NT2/D1 (cell line): ENCODE measurements around the gene SPHK1.

Source experiments
- DNase-seq: peaks from one replicate; pipeline ENCODE4 v3.0.0-alpha.2; 2011; ENCODE audit warnings: low read depth, low spot score
- H3K27me3 ChIP-seq: 2 replicates; pipeline ENCODE4 v1.6.0; 2011; ENCODE audit warnings: mild to moderate bottlenecking; ENCODE audit not compliant: insufficient read length, insufficient read depth
- H3K36me3 ChIP-seq: 2 replicates; pipeline ENCODE4 v1.6.1; 2011; ENCODE audit warnings: mild to moderate bottlenecking, low read length, mixed read lengths; ENCODE audit not compliant: insufficient read depth, insufficient read length
- H3K4me1 ChIP-seq: 2 replicates; pipeline ENCODE4 v1.5.1; 2011; ENCODE audit not compliant: insufficient read depth, insufficient read length
- H3K4me3 ChIP-seq: 2 replicates; pipeline ENCODE4 v1.5.1; 2011; ENCODE audit warnings: low read depth; ENCODE audit not compliant: insufficient read length
- H3K9ac ChIP-seq: 2 replicates; pipeline ENCODE4 v1.6.0; 2011; ENCODE audit warnings: low read depth; ENCODE audit not compliant: insufficient read length
- H3K9me3 ChIP-seq: 2 replicates; pipeline ENCODE4 v1.5.1; 2011; ENCODE audit warnings: mild to moderate bottlenecking, low read length; ENCODE audit not compliant: insufficient read depth
- SUZ12 ChIP-seq: IDR thresholded peaks from 2 replicates; pipeline ENCODE4 v1.6.1; 2011; ENCODE audit not compliant: insufficient read length, insufficient read depth; ENCODE audit errors: extremely low read depth
- YY1 ChIP-seq: IDR thresholded peaks from 2 replicates; pipeline ENCODE4 v1.6.1; 2011; ENCODE audit not compliant: insufficient read length, insufficient read depth
- ZNF274 ChIP-seq: IDR thresholded peaks from 2 replicates; pipeline ENCODE4 v1.6.1; 2011; ENCODE audit warnings: mild to moderate bottlenecking, low read depth, low read length

SPHK1 gene

GRCh38 chr17:76405967-76406647 lies 21.7 kb downstream of the SPHK1 start:
- peaks cover 66% of the 10 kb centered on the region for H3K36me3 ChIP-seq

GRCh38 chr17:76407509-76407908 lies 23.1 kb downstream of the SPHK1 start:
- no peak overlapping the region for H3K4me3 ChIP-seq
- no peaks in the 10 kb centered on the region for H3K27me3 ChIP-seq
- no peak for DNase-seq
- H3K9ac ChIP-seq, result no peak overlapping the region
- H3K4me1 ChIP-seq, result peaks cover 4% of the 10 kb centered on the region
- H3K36me3 ChIP-seq, result peaks cover 66% of the 10 kb centered on the region
- H3K9me3 ChIP-seq, result no peaks in the 10 kb centered on the region
- TF ChIP-seq ZNF274 (no peak), YY1 (no peak), SUZ12 (no peak)

More at GRCh38 chr17:76405967-76406647, 21.7 kb downstream of the SPHK1 start:
- no peak for DNase-seq
- no peaks in the 10 kb centered on the region for H3K9me3 ChIP-seq
- H3K27me3 ChIP-seq, result no peaks in the 10 kb centered on the region
- H3K4me3 ChIP-seq, result no peak overlapping the region
- H3K4me1 ChIP-seq, result peaks cover 4% of the 10 kb centered on the region
- TF ChIP-seq ZNF274 (no peak), SUZ12 (no peak), YY1 (no peak)
- no peak overlapping the region for H3K9ac ChIP-seq

GRCh38 chr17:76408037-76408849 lies 23.8 kb downstream of the SPHK1 start:
- no peak for TF ChIP-seq SUZ12
- TF ChIP-seq YY1, result no peak
- TF ChIP-seq ZNF274, result no peak
- H3K36me3 ChIP-seq, result peaks cover 64% of the 10 kb centered on the region
- no peak overlapping the region for H3K4me3 ChIP-seq
- no peak overlapping the region for H3K9ac ChIP-seq
- peaks cover 4% of the 10 kb centered on the region for H3K4me1 ChIP-seq
- H3K9me3 ChIP-seq, result no peaks in the 10 kb centered on the region
- DNase-seq, result no peak
- no peaks in the 10 kb centered on the region for H3K27me3 ChIP-seq

GRCh38 chr17:76410328-76410965 lies 26.0 kb downstream of the SPHK1 start:
- Histone ChIP-seq H3K4me1 (peaks cover 17% of the 10 kb centered on the region), H3K9me3 (no peaks in the 10 kb centered on the region)

GRCh38 chr17:76411247-76411646 lies 26.8 kb downstream of the SPHK1 start:
- Histone ChIP-seq H3K36me3 (peaks cover 46% of the 10 kb centered on the region), H3K9me3 (no peaks in the 10 kb centered on the region), H3K4me1 (peaks cover 17% of the 10 kb centered on the region), H3K9ac (no peak overlapping the region), H3K4me3 (no peak overlapping the region), H3K27me3 (no peaks in the 10 kb centered on the region)
- no peak for DNase-seq
- no peak for TF ChIP-seq ZNF274
- TF ChIP-seq SUZ12, result no peak
- no peak for TF ChIP-seq YY1

More at GRCh38 chr17:76410328-76410965, 26.0 kb downstream of the SPHK1 start:
- Histone ChIP-seq H3K27me3 (no peaks in the 10 kb centered on the region), H3K4me3 (no peak overlapping the region), H3K36me3 (peaks cover 52% of the 10 kb centered on the region), H3K9ac (no peak overlapping the region)
- TF ChIP-seq ZNF274 (no peak), YY1 (no peak), SUZ12 (no peak)
- no peak for DNase-seq

GRCh38 chr17:76414334-76415295 lies 30.2 kb downstream of the SPHK1 start:
- no peaks in the 10 kb centered on the region for H3K27me3 ChIP-seq
- peaks cover 56% of the 10 kb centered on the region for H3K36me3 ChIP-seq
- no peak overlapping the region for H3K4me3 ChIP-seq
- no peaks in the 10 kb centered on the region for H3K9me3 ChIP-seq
- TF ChIP-seq SUZ12 (no peak), ZNF274 (no peak), YY1 (no peak)
- no peak for DNase-seq
- peaks cover 17% of the 10 kb centered on the region for H3K4me1 ChIP-seq
- H3K9ac ChIP-seq, result peak overlapping the region; percentile 44
